Measurements from ENCODE around the gene DCAF12L1. TPM values are rescaled to one million over a fixed set of nuclear protein-coding genes. Genes with fewer than 3 reads are reported as not detected.

Gene DCAF12L1
- total and polyA plus RNA-seq, 4 donors = 0.02 to 2.7 (median 0.08) TPM; not detected in 1

DNA sequence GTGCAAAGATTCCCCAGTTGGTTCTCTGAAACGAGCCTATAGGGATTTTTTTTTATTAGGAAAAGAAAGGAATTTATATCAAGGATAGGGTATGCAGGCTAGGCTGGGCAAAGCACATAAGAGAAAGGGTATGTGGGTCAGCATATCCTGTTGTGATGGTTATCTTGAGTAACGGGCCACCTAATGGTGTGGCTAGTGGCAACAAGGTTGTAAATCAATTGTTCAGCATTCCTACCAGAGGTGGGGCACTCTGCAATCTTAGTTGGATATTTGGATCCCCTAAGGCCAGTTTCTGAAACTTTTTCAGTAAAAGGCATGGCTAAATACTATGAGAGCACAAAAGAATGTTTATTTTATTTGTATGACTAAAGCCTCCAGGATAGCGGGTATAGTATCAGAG, 42.7 kb downstream of the DCAF12L1 start:
- Histone ChIP-seq H3K9ac (ENCODE audit: low read depth in 1 of 2, low read length in 2 of 2) (no peak overlapping the region), H3K9me3 (ENCODE audit: control insufficient read depth in 4 of 4, low read length in 3 of 4) (no peaks in the 10 kb centered on the region), H3K36me3 (ENCODE audit: control insufficient read depth in 4 of 4, insufficient read depth in 3 of 4, low read depth in 1 of 4, low read length in 3 of 4) (no peaks in the 10 kb centered on the region), H3K4me1 (ENCODE audit: control insufficient read depth in 4 of 4, insufficient read depth in 4 of 4, low read length in 3 of 4) (no peaks in the 10 kb centered on the region), H3K27ac (ENCODE audit: low read depth in 1 of 2, low read length in 2 of 2) (no peak overlapping the region), H3K4me3 (ENCODE audit: low read depth in 1 of 3, low read length in 3 of 3) (no peak overlapping the region), H3K27me3 (ENCODE audit: control insufficient read depth in 4 of 4, insufficient read depth in 4 of 4, low read length in 3 of 4) (no peaks in the 10 kb centered on the region)
- no peak for DNase-seq (ENCODE audit: low spot score)
- TF ChIP-seq SP1 (IDR thresholded peaks at IDR 0.05) (no peak), HNF4A (conservative IDR thresholded peaks at IDR 0.05) (no peak), GABPA (IDR thresholded peaks at IDR 0.05 in 1 of 2, conservative IDR thresholded peaks at IDR 0.05 in 1 of 2) (no peak), HNF4G (IDR thresholded peaks at IDR 0.05) (no peak), JUND (IDR thresholded peaks at IDR 0.05) (no peak), YY1 (IDR thresholded peaks at IDR 0.05) (no peak), RXRA (IDR thresholded peaks at IDR 0.05) (no peak)
- TF ChIP-seq, protein P1, sequence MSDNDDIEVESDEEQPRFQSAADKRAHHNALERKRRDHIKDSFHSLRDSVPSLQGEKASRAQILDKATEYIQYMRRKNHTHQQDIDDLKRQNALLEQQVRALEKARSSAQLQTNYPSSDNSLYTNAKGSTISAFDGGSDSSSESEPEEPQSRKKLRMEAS (IDR thresholded peaks at IDR 0.05) = no peak
- TF ChIP-seq, protein P2, sequence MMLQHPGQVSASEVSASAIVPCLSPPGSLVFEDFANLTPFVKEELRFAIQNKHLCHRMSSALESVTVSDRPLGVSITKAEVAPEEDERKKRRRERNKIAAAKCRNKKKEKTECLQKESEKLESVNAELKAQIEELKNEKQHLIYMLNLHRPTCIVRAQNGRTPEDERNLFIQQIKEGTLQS (IDR thresholded peaks at IDR 0.05) = no peak
- TF ChIP-seq, protein P3, sequence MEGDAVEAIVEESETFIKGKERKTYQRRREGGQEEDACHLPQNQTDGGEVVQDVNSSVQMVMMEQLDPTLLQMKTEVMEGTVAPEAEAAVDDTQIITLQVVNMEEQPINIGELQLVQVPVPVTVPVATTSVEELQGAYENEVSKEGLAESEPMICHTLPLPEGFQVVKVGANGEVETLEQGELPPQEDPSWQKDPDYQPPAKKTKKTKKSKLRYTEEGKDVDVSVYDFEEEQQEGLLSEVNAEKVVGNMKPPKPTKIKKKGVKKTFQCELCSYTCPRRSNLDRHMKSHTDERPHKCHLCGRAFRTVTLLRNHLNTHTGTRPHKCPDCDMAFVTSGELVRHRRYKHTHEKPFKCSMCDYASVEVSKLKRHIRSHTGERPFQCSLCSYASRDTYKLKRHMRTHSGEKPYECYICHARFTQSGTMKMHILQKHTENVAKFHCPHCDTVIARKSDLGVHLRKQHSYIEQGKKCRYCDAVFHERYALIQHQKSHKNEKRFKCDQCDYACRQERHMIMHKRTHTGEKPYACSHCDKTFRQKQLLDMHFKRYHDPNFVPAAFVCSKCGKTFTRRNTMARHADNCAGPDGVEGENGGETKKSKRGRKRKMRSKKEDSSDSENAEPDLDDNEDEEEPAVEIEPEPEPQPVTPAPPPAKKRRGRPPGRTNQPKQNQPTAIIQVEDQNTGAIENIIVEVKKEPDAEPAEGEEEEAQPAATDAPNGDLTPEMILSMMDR (IDR thresholded peaks at IDR 0.05; ENCODE audit: low read depth, low read length, missing input control) = no peak
- 69% methylated on average over 3 of the region's 3 CpGs for WGBS

Small RNA genes lying within 50 kb of the gene (small RNA-seq; reads per million reads assigned to genes)
- not detected for gene Z69908.1

Data from liver (tissue), 10 donors.